ENCODE results near the gene SPIC. TPM values are rescaled to one million over a fixed set of nuclear protein-coding genes. Genes with fewer than 3 reads are reported as not detected.

SPIC gene
- total RNA-seq, 1 experiment from 2014 or later, result not detected

DNA sequence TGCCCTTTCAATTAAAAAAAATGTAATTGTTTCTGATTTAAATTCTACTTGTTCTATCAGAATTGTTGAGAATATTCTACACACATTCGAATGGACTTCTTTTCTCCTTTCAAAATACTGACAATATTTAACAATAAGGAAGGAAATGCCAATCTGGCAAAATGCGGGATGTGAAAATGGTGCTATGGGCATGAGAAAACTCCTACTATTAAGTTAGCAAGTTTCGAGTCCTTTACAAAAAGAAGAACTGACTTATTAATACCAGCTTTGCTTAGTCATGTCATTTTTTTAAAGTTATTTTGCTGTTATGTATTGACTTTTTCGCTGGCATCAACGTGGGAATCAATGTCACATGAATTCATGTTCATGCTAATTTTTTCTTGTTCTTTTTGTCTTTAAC is 35.9 kb upstream of the SPIC start:
- H3K79me1 ChIP-seq (ENCODE audit: insufficient read depth, low read depth, low read length, poor library complexity, severe bottlenecking), result no peaks in the 10 kb centered on the region
- no peak overlapping the region for H4K91ac ChIP-seq (ENCODE audit: insufficient read length, low read depth, low read length)
- no peaks in the 10 kb centered on the region for H3K27me3 ChIP-seq (ENCODE audit: insufficient read depth, low read length)
- H3K23me2 ChIP-seq (ENCODE audit: insufficient read length, low read depth, low read length, poor library complexity, severe bottlenecking), result no peaks in the 10 kb centered on the region
- no peak overlapping the region for H2BK12ac ChIP-seq (ENCODE audit: insufficient read length, low read depth, low read length)
- WGBS (ENCODE audit: extremely low coverage, insufficient read length, low lambda C conversion rate), result no CpG with 5 or more reads among the region's 5 CpGs
- no peak overlapping the region for H3K23ac ChIP-seq (ENCODE audit: insufficient read length, low read depth, low read length)
- no peak for DNase-seq
- no peak overlapping the region for H3K14ac ChIP-seq (ENCODE audit: insufficient read depth, low read length)
- H3K79me2 ChIP-seq (ENCODE audit: insufficient read depth, low read length), result no peaks in the 10 kb centered on the region
- no peak overlapping the region for H2BK120ac ChIP-seq (ENCODE audit: low read depth, low read length, poor library complexity, severe bottlenecking)
- Mint-ChIP-seq H3K4me3 (no peak overlapping the region), H3K27me3 (ENCODE audit: low read depth) (peaks cover 1% of the 10 kb centered on the region; the same call in 1 of the 2 replicates), H3K27ac (no peak overlapping the region), H3K36me3 (ENCODE audit: insufficient read depth in 1 of 3, low read depth in 3 of 3) (no peaks in the 10 kb centered on the region), H3K9me3 (no peaks in the 10 kb centered on the region), H3K4me1 (no peaks in the 10 kb centered on the region)
- no peaks in the 10 kb centered on the region for H3K9me3 ChIP-seq (ENCODE audit: control insufficient read depth, low read depth, low read length)
- no peak overlapping the region for H2BK20ac ChIP-seq (ENCODE audit: low read depth, low read length, poor library complexity, severe bottlenecking)
- no peak overlapping the region for H3K56ac ChIP-seq (ENCODE audit: insufficient read length, low read depth, low read length)
- H2BK15ac ChIP-seq (ENCODE audit: low read depth, low read length), result no peak overlapping the region
- H3K4me2 ChIP-seq (ENCODE audit: insufficient read depth, insufficient read length, low read length), result no peak overlapping the region
- no peak overlapping the region for H2BK5ac ChIP-seq (ENCODE audit: insufficient read length, low read length)
- no peak overlapping the region for H3K9ac ChIP-seq (ENCODE audit: extremely low read depth, insufficient read length, low read length)
- no peaks in the 10 kb centered on the region for H4K20me1 ChIP-seq (ENCODE audit: control insufficient read depth, insufficient read depth, insufficient read length)
- H2AFZ ChIP-seq (ENCODE audit: low read length), result no peak overlapping the region
- no peak for TF ChIP-seq CTCF (conservative IDR thresholded peaks at IDR 0.05)
- no peak overlapping the region for H3K4ac ChIP-seq (ENCODE audit: low read depth, low read length)
- no peak overlapping the region for H3K18ac ChIP-seq (ENCODE audit: insufficient read length, low read depth, low read length)
- no peaks in the 10 kb centered on the region for H3K4me1 ChIP-seq (ENCODE audit: insufficient read depth, low read length)
- H2AK5ac ChIP-seq (ENCODE audit: insufficient read length, low read length), result no peak overlapping the region
- H3T11ph ChIP-seq (ENCODE audit: low read length), result no peak overlapping the region
- H4K8ac ChIP-seq (replicated peaks; ENCODE audit: insufficient read length, low read depth, low read length), result no peak overlapping the region
- no peak overlapping the region for H4K5ac ChIP-seq (ENCODE audit: insufficient read length, low read depth, low read length)
- H3K27ac ChIP-seq (ENCODE audit: insufficient read length, low read depth, low read length), result no peak overlapping the region
